Mammary epithelial cell (primary cell): ENCODE data around the gene TMEM82.

Source experiments
- CTCF ChIP-seq, 2 donors: IDR thresholded peaks in 1 of 2; conservative IDR thresholded peaks in 1 of 2; 2 replicates each; pipeline ENCODE4 v1.5.1; 2011 to 2012; ENCODE audit warnings: inconsistent platforms in 2 of 2, low read length in 2 of 2, mild to moderate bottlenecking in 2 of 2, control low read depth in 1 of 2, low read depth in 1 of 2; ENCODE audit not compliant: insufficient read depth in 1 of 2; ENCODE audit errors: extremely low read depth in 1 of 2
- EZH2 ChIP-seq: IDR thresholded peaks from 2 replicates; pipeline ENCODE4 v1.6.1; 2012; ENCODE audit warnings: low read length, inconsistent platforms, borderline replicate concordance

- no peak for TF ChIP-seq CTCF (conservative IDR thresholded peaks at IDR 0.05 in 1 of 2, IDR thresholded peaks at IDR 0.05 in 1 of 2; ENCODE audit: extremely low read depth in 1 of 2, insufficient read depth in 1 of 2, low read depth in 1 of 2, low read length in 2 of 2)
- no peak for TF ChIP-seq EZH2
These were observed 1.9 kb downstream of the TMEM82 start for GRCh38 chr1:15744122-15744679.
